ENCODE measurements around the gene RASD1.

Gene RASD1

DNA sequence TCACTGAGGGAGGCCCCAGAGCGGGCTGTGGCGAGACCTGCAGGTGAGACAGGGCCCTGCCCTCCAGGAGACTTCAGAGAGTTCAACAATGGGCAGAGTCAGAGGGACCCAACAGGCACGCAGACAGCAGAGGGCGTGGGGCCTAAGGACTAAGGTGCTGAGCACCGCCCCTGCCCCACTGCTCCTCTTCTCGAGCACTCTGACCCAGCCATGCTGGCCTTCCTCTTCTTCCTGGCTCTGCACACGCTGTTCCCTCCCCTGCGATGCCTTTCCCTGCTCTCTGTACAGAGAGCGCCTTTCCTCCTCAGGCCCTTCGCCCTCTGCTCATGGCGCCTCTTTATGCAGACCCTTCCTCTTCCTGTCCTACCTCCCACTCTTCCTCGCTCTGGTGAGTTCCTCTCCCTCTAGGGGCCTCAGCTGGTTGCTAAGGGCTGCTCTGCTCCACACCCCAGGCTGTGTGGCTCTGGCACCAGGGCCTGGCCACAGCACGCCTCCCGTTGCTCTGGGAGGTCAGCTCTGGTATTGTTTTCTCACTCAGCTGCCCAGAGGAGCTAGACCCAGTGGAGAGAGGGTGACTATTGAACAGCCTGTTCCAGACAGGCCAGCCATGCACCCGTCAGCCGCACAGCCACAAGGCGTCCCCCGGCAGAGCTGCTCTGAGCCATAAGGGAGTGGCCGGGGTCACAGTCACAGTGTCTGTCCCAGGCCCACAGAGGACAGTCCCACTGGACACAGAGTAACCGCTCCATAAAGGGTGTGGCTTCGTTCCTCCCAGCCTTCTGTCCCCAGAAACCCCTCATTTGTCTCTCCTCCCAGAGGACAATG lies 13.6 kb upstream of the RASD1 start:
- no peak for DNase-seq

DNA sequence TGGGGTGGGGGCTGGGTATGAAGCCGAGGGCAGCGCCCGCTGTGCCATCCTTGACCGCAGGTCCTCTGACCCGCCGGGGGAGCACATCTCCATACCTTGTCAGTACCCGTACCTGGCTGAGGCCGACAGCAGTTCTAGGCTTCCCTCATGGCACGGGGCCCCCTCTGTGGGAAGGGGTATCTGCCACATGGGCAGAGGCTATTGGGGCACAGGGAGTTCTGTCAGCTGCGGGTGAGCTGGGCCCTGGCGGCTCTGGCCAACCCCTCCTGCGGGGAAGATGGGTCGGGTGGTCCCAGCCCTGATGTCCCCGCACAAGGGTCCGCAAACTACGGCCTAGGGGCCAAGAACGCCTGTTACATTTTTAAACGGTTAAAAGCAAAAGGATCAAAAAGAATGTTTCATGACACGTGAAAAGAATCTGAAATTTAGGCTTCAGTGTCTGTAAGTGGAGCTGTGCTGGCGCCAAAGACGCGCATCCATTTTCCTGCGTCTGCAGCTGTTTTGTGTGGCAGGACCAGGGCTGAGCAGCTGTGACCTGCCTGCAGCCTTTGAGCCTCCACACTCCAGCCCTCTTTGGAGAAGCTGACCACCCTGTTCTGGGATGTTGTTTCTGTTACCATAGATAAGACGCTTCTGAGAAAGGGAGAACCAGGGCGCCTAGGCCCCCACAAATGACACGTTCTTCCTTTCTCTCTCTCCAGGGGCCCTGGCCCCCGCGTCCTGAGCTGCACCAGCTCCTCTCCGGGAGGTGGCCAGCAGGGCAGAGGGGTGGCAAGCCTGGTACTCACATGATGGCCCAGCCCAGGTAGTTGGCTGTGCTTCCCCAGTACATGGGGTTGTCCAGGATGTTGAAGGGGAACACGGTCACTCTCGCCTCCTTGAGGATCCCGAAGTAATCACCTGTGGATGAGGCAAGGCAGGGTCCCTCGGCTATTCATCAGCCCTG lies 12.7 kb upstream of the RASD1 start:
- DNase-seq, result no peak

DNA sequence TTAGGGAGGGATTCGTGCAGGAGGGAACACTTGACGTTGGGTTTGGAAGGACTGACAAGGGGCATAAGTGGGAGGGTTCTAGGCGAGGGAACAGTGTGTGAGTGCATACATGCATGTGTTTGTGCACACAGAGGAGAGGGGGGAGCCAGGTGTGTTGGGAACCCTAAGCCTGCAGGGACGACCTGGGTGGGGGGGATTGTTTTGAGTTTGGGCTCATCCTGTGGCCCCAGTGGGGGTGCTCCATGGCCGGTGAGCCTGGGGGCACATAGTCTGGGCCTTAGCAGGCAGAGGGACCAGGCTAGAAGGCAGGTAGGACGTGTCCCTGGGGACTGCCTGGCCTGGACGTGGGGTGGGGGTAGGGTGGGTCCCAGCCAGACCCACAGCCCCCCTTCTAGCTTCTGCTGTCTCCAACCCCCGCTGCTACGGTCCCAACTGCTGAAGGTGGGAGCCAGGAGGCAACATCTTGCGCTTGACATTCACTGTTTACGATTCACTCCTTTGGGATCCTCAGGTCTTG lies 11.9 kb upstream of the RASD1 start:
- DNase-seq, result no peak

DNA sequence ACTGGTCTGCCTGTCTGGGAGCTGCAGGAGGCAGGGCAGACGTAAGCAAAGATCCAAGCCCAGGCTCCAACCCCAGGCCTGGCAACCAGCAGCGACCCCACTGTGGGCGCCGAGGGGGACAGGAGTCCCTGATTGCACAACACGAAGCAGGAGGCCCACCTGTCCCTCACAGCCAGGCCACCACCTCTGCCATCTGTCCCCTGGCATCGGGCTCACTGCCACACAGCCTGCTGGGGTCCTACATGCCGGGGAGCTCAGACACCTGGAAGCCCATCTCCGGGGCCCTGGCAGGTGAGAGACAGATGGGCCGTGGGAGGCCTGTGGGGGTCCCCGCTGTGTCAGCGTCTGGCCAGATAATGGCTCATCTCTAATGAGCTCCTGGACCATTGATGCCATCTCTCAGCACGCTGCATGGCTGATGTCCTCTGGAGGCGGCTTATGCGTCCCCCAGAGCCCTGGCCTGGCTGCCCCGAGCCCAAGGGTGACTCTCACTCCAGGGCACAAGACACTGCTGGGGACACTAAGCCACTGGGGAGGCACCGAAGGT lies 11.3 kb upstream of the RASD1 start:
- DNase-seq, result no peak

DNA sequence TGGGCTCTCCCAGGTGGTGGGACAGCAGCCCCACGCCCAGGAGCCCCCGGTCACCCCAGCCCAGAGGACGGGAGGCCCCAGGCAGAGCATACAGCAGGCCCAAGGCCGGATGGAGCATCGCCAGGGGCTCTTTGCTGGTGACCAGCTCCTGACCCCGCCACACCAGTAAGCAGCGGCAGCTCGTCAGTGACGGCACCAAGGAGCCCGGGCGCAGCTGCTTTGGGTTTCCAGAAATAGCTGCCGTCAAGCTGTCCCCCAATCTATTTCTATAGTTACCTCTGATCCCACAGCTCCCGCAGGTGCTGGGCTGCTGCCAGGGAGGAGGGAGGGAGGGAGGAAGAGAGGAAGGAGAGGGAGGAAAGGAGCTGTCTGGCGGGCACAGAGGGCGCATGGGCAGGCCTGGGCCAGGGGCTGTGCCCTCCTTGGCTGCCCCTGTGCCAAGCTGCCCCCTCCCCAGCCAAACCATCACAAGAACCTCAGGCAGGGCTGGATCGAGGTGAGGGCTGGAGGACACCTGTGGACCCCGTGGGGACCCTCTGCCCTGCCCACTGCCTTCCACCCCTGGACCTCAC lies 10.8 kb upstream of the RASD1 start:
- DNase-seq, result no peak

DNA sequence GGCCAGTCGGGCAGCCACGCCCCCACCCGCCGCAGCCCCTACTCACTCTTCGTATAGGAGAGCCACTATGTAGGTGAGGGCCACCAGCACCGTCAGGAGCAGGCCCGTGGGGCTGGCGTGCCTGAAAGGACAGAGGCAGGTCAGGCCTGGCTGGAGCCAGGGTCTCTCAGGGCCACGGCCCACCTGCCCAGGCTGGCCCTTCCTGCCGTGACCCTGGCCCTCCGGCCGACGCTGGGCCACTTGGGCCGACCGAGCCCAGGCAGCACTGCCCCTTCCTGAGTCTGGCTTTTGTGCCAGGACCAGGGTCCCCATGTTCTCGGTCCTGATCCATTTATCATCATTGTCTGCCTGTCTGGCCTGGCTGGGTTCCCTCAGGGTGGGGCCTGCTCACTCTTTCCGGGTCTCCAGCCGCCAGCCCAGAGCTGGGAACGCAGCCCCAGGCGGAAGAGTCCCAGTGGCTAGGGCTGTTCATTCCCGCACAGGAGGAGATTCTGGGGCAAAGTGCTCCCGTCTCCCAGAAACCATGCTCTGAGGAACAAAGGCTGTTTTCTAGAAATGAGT lies 10.1 kb upstream of the RASD1 start:
- DNase-seq, result no peak

DNA sequence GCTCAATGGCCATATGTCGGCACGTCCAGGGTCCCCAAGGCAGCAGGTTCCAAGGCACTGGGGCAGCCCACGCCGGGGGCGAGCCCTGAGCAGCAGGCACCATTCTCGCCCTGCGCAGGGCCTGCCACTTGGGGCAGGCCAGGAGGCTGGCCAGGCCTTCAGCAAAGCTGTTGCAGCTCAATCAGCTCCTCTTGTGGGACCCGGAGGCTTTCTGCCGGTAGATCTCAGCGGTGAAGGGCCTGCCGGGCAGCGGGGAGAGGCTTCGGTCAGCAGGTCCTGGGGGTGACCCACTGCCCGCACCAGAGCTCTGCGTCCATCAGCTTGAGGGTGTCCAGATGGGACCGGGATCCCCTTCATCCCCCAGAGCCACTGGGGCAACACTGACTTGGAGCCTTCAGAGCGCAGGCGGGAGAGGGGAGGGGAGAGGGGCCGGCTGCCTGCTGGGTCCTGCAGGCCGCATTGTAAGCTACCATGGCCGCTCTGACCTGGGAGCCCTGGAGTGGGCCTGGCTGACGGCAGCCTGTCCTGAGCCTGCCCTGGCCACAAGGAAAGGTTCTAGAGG lies 9.5 kb upstream of the RASD1 start:
- DNase-seq, result no peak

DNA sequence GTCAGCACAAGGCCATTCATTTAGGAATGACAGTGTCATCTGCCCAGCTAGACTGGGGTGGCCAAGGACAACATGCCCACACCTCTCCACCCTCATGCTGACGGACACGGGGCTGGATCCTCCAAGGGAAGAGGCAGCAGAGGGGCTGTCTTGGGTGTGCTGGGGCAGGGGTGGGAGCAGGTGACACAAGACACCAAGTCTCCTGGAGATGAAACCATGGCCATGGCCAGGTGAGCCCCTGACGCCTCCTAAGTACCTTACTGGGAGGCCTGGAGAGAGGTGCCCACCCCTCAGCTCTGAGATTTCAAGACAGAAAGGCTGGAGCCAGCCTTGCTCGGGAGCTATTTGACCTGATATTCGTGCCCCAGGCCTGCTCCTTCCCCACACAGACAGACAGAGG lies 9.0 kb upstream of the RASD1 start:
- no peak for DNase-seq

DNA sequence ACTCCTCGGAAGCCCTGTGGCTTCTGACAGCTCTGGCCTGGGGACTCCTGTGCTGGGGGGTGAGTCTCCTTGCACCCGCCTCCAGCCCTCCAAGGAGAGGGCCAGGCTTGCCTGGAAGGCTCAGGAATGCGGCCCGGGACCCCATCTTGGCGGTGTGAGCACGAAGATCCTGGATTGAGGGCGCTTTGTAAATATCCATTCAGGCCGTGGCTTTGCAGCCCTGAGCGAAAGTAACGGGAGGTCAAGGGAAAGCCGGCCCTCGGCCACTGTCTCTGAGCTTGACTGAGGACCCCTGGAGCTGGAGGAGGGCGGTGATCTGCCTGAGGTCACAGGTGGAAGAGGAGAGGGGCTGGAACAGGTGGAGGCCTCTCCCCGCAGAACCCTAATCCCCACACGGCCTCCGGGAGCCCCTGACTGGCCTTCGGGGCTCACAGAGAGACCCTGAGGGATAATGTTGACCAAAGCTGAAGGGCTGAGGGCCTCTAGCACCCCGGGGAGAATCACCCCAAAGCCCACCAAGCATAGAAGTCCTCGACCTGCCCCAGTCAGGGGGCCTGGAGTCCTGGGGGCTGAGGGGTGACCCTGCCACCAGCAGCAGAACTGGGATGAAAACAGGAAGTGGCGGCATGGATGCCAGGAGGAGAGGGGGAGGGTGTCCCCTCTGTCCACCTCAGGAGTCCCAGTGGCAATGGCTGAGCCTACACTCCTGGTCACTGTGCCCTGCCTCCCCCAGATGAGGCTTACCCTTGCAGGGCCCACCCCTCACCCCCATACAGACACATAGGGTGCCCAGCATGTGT lies 8.3 kb upstream of the RASD1 start:
- no peak for DNase-seq

DNA sequence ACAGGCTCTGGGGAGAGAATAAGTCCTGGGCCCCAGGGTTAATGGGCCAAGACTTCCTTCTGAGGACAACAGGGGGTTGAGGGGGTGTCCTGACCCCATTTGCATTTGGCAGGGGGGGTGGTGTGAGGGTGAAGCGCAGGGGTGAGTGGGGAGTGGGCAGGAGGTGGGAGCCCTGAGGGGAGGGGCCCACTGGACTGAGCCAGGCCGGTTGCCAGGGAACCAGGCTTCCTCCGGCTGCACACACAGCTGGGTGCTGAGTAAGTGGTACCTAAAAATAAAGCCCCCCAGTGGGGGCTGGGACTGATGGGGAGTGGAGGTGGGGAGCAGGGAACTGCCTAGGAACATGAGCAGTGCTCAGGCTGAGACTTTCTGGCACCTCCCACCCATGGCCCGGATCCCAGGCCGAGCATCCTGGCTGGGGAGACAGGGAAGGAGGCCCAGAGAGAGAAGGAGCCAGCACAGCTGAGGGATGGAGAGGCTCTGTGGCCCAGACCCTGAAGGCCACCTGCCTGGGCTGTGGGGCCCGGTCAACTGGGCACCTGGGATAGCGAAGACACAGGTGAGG lies 7.5 kb upstream of the RASD1 start:
- DNase-seq, result no peak

DNA sequence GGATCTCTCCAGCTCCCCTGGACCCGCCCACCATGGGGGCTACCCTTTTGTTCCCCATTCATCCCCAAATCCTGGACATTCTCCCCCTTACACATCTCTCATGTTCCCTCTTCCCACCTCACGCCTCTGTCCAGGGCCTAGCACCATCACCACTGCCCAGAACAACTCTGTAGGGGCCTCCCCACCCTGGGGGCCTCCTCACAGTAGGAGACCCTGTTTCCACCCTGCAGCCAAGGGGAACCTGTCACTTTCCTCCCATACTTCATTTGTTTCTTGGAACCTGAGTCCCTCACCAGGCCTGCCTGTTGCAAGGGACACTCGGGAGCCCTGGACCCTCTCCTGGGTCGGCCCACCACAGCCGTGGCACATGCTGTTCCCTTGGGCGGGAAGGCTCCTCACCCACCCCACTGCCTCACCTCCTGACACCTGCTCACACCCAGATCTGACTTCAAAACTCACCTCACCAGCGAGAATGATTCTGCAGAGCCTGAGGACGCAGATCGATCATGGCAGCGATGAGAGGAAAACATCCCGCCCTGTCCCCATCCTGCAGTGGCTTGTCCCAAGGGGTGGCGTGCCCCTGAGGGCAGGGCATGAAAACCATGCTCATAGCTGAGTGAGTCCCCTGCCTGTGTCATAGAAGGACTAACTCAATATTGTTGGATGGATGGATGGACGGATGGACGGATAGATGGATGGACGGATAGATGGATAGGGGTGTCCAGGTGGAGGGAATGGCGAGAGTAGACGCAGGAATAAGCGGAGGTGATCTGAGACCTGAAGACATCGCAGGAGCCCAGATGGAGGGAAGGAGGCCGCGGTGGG lies 6.8 kb upstream of the RASD1 start:
- DNase-seq, result no peak

DNA sequence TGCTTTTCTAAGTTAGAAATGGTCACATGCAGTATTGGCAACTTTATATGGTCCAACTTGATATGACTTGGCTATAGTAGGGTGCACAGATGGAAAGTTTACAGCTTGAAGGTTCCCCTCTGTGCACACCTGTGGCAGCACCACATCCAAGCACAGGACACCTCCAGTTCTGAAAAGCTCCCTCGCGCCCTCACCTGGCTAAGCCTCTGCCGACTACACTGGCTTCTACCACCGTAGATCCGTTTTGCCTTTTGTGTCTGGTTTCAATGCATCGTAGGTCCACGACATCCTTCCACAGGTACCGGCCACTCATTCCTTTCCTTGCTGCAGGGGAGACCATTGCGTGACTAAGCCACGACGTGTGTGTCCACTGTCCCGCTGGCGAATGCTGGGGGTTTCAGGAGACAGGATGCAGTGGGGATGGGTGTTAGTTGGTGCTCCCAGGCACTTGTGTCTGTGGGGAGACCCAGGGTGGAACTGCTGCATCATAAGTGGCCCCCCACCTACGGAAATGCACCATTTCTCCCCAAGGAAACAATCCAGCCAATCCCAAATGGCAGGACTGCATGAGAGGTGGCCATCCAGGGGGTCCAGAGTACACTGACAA lies 4.9 kb upstream of the RASD1 start:
- no peak for DNase-seq

DNA sequence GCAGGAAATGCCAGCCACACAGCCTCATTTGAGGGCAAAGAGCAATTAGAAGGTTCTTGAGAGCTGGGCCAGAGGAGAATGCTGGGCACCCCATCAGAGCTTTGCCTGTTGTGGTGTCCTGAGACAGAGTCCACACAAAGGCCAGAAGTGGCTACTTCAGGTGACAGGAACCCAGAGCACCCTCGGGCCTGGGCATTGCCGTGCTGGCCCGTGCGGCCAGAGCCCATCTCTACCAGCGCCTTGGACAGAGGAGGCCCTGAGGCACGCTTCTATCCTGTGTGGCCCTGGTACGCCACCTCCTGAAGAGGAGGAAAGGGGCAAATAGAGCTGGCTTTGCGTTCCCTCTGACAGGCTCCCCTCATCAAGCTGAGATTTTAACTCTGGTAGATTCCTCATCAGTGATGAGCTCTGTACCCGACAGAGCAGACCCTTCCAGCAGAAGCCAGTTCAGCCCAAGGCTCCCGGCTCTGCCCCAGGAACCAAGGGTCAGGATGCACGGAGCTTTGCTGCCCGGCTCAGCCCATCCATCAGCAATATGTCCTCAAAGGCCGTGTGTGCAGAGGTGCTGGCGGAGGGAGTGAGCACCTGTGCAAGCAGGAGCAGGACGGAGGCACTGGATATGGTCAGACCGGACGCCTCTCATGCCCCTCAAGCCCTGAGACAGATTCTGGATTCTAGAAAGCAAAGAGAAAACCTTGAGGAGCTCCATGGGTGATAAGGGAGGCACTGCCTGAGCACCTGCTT lies 3.4 kb upstream of the RASD1 start:
- no peak for DNase-seq

DNA sequence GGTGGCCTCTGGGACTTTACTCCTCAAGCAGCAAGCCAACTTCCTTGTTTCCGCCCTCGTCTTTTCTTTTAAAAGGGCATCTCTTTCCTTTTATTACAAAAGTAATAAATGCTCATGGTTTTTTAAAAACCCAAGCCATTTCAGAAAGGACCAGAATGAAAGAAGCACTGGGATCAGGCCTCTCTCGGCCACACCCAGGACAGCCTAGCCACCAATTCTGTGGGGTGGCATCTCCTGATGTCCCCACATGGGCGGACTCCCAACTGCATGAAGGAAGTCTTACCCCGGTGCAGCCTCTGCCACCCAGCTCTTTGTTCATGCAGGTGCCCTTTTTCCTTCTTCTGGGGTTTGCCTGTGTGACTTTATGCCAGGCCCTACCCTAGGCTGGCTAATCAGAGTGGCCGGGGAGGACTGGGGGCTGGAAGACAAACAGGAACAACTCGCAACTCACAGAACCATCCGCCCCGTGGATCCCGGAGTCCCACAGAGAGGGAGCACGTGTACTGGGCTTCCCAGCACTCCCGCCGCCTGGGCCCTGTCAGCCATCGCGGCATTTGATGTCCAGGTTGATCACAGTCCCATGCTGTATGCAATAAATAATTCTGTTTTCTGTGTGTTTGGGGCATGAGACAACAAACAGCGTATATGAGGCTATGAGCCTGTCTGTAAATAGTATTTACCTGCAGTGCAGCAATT lies 2.6 kb upstream of the RASD1 start:
- DNase-seq, result no peak

DNA sequence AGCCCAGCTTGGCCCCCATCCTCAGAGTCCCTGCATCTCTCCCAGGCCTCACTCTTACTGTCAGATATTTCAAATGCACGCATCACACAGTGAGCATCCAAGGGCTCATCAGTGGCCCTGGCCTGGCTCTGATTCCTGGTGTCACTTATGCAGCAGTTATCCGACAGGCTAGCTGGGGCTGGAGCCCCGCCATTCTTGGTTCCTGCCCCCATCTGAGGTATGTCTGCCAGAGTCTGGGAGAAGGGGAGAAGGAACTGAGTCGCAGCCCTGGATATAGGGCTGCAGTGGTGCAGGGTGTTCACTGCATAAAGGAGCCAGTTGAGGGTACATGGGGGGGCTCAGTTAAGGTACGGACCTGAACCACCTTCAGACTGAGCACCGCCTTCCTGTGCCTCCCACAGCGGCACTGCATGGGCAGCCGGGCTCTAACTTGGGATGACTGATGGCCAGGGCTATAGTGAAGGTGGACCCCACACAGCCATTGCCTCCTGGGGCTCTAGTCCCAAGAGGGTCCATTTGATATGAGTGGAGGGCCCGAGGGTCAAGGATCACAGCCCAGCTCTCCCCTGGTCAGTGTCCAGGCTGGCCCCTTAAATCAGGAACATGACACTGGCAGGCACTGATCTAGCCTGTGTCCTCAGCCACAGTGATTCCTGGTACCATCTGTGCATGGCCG lies 1.8 kb upstream of the RASD1 start:
- no peak for DNase-seq

DNA sequence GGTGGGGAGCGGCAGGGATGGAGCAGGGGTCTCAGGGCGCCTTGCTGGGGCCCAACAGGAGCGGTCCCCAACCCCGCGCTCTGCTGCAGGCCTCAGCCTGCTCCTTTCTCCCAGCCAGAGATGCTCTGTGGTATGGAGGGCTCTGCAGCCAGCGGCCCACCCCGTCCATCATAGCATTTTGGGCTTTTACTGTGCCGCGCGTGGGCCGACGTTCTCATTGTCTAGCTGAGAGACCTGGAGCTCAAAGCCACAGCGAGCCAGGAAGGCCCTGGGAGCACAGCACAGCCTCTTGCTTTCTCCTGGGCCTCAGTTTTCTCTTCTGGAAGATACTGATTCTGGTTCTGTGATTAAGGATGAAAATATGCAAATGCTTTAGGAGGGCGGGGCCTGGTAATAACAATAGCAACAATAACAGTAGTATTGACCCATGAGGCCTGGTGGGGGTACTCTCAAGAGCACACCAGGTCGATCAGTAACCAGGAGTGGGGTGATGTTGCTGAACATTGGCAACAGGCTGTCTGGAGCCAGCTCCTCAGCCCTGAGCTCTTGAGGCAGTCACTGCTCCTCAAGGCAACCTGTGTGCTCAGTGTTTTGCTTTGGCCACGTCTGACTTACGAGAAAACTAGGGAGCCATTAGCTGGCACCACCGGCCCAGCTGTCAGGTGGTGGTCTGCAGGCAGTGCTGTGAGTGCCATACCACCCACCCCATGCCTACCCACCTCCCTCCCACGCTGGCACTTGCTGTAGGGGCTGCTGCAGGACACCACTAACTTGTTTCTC lies 1.1 kb upstream of the RASD1 start:
- DNase-seq, result no peak

Measured in kidney glomerular epithelial cell (primary cell).